Stimulated activated CD4-positive, alpha-beta T cell treated with anti-CD3 and anti-CD28 coated beads, Interleukin-4, amount 100 ng/mL, for 24 hours (primary cell): Measurements from ENCODE around the gene AMZ1.
"Not testable (repeated sequence)": the region's sequence is repeated elsewhere in the genome, so short reads cannot be mapped to it uniquely, and the experiment has no call there.

Source experiments
- DNase-seq: peaks from one replicate; pipeline ENCODE4 v3.0.0-alpha.2; 2020

The AMZ1 gene

GRCh38 chr7:2692543-2692942 lies 4.5 kb downstream of the AMZ1 start:
- DNase-seq: no peak

- DNase-seq: not testable (repeated sequence)
These were observed 5.6 kb downstream of the AMZ1 start for GRCh38 chr7:2693420-2694121.

- not testable (repeated sequence) for DNase-seq
These were observed 6.1 kb downstream of the AMZ1 start for GRCh38 chr7:2694122-2694436.

GRCh38 chr7:2698581-2699288 lies 10.7 kb downstream of the AMZ1 start:
- DNase-seq: peak; percentile 53

- no peak for DNase-seq
These were observed 11.3 kb downstream of the AMZ1 start for GRCh38 chr7:2699289-2699620.

GRCh38 chr7:2700141-2700850 lies 12.3 kb downstream of the AMZ1 start:
- DNase-seq: no peak

- DNase-seq: no peak
These were observed 13.4 kb downstream of the AMZ1 start for GRCh38 chr7:2701424-2701823.

GRCh38 chr7:2701832-2702593 lies 14.0 kb downstream of the AMZ1 start:
- no peak for DNase-seq

- DNase-seq: no peak
These were observed 14.6 kb downstream of the AMZ1 start for GRCh38 chr7:2702594-2702957.

GRCh38 chr7:2705371-2706096 lies 17.5 kb downstream of the AMZ1 start:
- no peak for DNase-seq

GRCh38 chr7:2706685-2707126 lies 18.7 kb downstream of the AMZ1 start:
- DNase-seq: no peak

- no peak for DNase-seq
These were observed 19.5 kb downstream of the AMZ1 start for GRCh38 chr7:2707481-2707880.

GRCh38 chr7:2708041-2708440 lies 20.0 kb downstream of the AMZ1 start:
- no peak for DNase-seq

GRCh38 chr7:2708547-2709310 lies 20.7 kb downstream of the AMZ1 start:
- DNase-seq: no peak

- DNase-seq: peak; percentile 77
These were observed 21.7 kb downstream of the AMZ1 start for GRCh38 chr7:2709553-2710285.

GRCh38 chr7:2710286-2710655 lies 22.3 kb downstream of the AMZ1 start:
- peak; percentile 56 for DNase-seq

- DNase-seq: peak; percentile 27
These were observed 23.0 kb downstream of the AMZ1 start for GRCh38 chr7:2710901-2711551.

- DNase-seq: no peak
These were observed 24.1 kb downstream of the AMZ1 start for GRCh38 chr7:2711895-2712675.

GRCh38 chr7:2713370-2713769 lies 25.4 kb downstream of the AMZ1 start:
- DNase-seq: no peak

- DNase-seq: no peak
These were observed 26.0 kb downstream of the AMZ1 start for GRCh38 chr7:2713978-2714377.
